ENCODE results near the gene CNTN1. TPM values are rescaled to one million over a fixed set of nuclear protein-coding genes. Genes with fewer than 3 reads are reported as not detected.

CNTN1 gene
- total RNA-seq, 1 donor from 2014 or later, result 0.73 TPM

GRCh38 chr12:40992158-40992557 is 299.9 kb downstream of the CNTN1 start:
- intact Hi-C loops (cut with DNase I), result no loop called here
- DNase-seq (ENCODE audit: missing footprints) (no peak), ATAC-seq (no peak)

DNA sequence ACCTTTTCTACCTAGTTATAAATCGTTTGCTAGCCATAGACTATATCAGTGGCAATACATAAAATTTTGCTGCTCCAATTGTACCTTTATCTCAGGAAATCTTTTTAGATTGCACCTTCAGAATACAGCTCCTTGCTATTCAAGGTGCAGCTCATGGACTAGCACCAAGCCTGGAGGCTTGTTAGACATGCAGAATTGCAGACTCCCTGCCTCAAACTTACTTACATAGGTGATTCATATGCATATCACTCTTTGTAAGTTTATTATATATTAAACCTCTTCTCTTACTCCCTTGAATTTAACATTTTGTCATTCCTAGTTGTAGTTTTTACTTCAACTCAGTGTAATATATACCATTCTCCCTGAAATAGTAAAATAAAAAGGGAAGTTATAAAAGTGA is 300.4 kb downstream of the CNTN1 start:
- no peak for DNase-seq (ENCODE audit: missing footprints)
- ATAC-seq, result no peak
- intact Hi-C loops (cut with DNase I), result no loop called here

DNA sequence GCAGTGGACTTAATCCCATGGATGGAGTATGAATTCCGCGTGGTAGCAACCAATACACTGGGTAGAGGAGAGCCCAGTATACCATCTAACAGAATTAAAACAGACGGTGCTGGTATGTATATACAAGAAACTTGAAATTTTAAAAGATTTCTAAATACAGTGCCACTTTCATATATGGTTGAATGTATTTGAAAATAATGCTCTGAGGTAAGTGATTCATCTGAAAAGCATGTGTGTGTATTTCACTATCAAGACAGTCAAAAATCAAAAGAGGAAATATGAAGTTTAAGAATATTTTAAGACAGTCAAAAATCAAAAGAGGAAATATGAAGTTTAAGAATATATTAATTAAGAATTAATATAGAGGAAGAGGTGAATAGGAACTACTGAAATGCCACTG is 300.9 kb downstream of the CNTN1 start:
- DNase-seq (ENCODE audit: missing footprints), result no peak
- intact Hi-C loops (cut with DNase I), result no loop called here
- no peak for ATAC-seq

- ATAC-seq, result no peak
- no peak for DNase-seq (ENCODE audit: missing footprints)
- intact Hi-C loops (cut with DNase I), result no loop called here
These were observed 303.9 kb downstream of the CNTN1 start for GRCh38 chr12:40996091-40996490.

- ATAC-seq (no peak), DNase-seq (ENCODE audit: missing footprints) (no peak)
- intact Hi-C loops (cut with DNase I), result no loop called here
These were observed 307.0 kb downstream of the CNTN1 start for GRCh38 chr12:40999210-40999609.

- DNase-seq (ENCODE audit: missing footprints) (no peak), ATAC-seq (no peak)
- intact Hi-C loops (cut with DNase I), result no loop called here
These were observed 316.2 kb downstream of the CNTN1 start for GRCh38 chr12:41008472-41008871.

DNA sequence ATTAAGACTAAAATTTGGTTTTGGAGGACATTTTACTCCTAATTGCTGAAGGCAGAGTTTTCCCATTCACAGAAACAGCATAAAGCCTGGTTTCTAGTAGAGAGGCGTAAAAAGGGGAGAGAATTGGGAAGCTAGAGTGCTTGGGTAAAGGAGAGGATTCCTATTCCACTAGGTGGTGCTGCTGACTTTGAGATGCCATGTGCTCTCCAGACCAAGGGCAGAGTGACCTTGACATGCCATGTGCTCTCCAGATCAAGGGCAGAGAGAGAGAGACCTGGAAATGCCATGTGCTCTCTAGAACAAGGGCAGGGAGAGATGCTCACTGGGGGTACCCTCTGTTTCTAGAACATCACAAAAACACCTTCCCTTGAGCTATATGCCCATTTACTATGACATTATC is 319.7 kb downstream of the CNTN1 start:
- intact Hi-C loops (cut with DNase I), result no loop called here
- ATAC-seq, result no peak
- DNase-seq (ENCODE audit: missing footprints), result no peak

DNA sequence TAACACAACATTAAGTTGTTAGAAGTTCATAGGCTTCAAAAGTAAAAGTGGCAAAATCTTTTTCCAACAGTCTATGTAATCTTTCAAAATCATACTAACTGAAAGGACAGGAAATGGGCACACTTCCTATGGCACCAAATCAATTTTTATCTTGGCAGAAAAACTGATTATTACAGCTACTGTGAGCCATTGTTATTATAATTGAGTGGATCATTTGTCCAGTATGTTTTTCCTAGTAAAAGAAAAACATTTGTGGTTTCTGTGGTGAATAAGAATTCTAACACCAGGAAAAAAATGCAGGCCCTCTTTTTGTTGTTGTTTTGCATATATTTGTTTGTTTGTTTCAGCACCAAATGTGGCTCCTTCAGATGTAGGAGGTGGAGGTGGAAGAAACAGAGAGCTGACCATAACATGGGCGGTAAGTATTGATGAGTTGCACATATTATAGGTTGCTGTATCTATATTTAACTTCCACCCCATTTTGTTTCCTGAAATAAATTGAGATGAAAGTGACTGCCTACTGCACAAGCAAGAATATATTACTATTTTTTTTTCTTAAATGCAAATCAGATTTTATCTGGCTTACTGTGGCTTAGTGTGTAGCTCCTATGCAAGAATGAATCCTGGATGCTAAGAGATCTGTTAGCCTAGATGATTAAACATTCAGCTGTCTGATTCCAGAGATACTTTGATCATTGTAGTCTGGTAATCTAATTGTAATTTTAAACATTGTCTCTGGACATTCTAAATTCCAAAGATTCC is 321.8 kb downstream of the CNTN1 start:
- DNase-seq (ENCODE audit: missing footprints), result no peak
- ATAC-seq, result no peak
- intact Hi-C loops (cut with DNase I), result no loop called here

DNA sequence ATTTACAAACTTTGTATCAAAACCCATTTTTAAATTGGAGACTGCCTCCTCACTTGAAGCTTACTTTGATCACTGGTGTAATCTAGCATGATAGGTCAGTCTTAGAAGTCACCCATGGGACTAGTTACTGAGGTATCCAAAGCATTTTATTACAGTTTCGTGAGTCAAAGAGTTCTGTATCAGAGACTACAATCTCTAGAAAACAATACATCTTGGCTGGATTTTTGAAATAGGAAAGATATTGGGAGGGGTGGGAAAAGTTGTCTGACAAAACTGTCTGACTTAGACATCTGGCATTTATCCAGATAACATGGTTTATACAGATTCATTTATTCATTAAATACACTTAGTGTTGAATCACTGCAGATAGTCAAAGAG is 322.4 kb downstream of the CNTN1 start:
- no peak for DNase-seq (ENCODE audit: missing footprints)
- intact Hi-C loops (cut with DNase I), result no loop called here
- no peak for ATAC-seq

DNA sequence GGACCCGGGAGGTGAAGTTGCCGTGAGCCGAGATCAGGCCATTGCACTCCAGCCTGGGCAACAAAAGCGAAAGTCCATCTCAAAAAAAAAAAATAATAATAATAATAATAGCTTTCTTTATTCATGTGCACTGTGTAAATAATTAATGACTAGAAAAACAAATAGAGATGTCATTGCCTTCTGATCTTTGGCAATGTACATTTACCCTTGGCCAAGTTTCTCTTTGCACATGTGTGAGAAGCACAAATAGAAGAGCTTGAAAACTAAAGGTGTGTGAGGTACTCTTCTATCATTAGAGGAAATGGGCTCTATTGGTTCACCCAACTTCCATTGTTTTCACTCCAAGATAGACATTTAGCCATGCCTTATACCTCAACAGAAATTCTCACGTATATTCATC is 325.8 kb downstream of the CNTN1 start:
- intact Hi-C loops (cut with DNase I), result no loop called here
- DNase-seq (ENCODE audit: missing footprints) (no peak), ATAC-seq (no peak)

GRCh38 chr12:41019461-41019860 is 327.2 kb downstream of the CNTN1 start:
- ATAC-seq (no peak), DNase-seq (ENCODE audit: missing footprints) (no peak)
- intact Hi-C loops (cut with DNase I), result no loop called here

GRCh38 chr12:41023836-41024235 is 331.6 kb downstream of the CNTN1 start:
- DNase-seq (ENCODE audit: missing footprints) (no peak), ATAC-seq (no peak)
- intact Hi-C loops (cut with DNase I), result no loop called here

- intact Hi-C loops (cut with DNase I), result no loop called here
These were observed 333.9 kb downstream of the CNTN1 start for GRCh38 chr12:41026151-41026550.

DNA sequence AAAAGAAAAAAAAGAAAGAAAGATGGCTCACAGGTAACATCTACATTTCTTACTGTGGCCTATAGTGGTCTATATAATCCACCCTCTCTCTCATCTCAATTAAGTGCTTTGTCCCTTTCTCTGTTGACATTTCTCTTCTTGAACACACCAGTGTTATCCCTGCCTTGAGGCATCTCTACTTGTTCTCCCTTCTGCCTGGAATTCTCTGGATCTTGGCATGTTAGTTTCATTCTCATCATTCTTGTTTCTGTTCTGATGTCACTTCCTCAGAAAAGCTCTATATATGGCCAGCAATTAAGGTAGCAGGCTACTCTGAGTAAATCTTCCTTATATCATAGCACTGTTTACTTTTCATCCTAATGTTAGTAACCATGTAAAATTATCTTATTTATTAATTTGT is 340.1 kb downstream of the CNTN1 start:
- ATAC-seq, result no peak
- DNase-seq (ENCODE audit: missing footprints), result no peak
- intact Hi-C loops (cut with DNase I), result no loop called here

More at GRCh38 chr12:41026151-41026550, 333.9 kb downstream of the CNTN1 start:
- ATAC-seq (no peak), DNase-seq (ENCODE audit: missing footprints) (no peak)

DNA sequence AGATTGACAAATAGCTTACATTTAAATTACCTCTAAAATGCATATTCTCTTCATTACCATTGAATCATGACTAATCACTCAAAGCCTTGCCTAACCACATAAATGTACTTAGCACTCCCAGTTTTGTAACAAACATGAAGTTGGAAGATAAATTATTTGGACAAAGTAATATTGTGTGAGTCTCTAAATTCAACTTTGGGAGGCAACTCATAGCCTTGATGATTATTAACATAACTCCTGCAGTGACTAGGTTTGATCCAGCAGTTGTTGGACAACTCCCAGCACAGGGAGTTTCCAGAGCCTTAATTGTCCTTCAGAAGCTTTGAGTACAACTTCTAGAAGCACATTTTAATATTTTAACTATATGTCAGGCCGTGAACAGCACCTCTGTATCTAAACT is 342.4 kb downstream of the CNTN1 start:
- no peak for DNase-seq (ENCODE audit: missing footprints)
- intact Hi-C loops (cut with DNase I), result no loop called here
- ATAC-seq, result no peak

GRCh38 chr12:41039461-41039860 is 347.2 kb downstream of the CNTN1 start:
- intact Hi-C loops (cut with DNase I), result no loop called here
- ATAC-seq, result no peak
- no peak for DNase-seq (ENCODE audit: missing footprints)

GRCh38 chr12:41045509-41045908 is 353.3 kb downstream of the CNTN1 start:
- intact Hi-C loops (cut with DNase I), result no loop called here
- no peak for ATAC-seq
- DNase-seq (ENCODE audit: missing footprints), result no peak

DNA sequence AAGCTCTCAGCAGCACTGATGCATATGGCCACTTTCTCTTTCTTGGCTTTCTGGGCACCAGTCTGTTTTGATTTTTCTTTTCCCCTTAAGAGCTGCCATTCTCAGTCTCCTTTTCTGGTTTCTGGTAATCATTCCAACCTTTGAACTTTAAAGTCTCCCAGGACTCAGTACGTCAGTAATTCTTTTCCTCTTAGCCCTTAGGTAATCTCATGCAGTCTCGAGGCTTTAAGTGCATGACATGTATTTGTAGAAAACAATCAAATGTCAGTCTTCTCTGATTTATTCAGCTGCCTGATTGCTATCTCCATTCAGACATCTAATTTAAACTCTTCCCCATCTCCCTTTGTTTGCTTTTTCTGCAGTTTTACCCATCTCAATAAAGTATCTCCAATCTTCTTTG is 356.8 kb downstream of the CNTN1 start:
- DNase-seq (ENCODE audit: missing footprints) (no peak), ATAC-seq (no peak)
- intact Hi-C loops (cut with DNase I), result no loop called here

DNA sequence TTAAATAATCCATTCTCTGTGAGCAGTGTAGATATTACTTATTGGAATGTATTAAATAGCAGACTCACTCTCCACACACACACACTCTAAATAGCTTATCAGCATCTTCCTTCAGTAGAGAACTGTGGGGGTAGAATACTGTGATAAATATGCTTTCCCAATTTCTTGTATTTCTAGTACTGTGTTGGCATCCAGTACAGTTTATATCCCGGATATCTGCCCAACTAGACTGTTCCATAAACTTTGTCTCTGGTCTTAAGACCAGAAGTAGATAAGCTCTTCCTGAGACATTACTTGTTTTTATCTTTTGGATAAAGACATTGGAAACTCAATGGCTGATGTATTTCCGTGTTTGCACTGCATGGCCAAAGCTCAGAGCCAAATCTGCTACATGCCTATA is 359.7 kb downstream of the CNTN1 start:
- no peak for ATAC-seq
- intact Hi-C loops (cut with DNase I), result no loop called here

GRCh38 chr12:41052441-41052840 is 360.2 kb downstream of the CNTN1 start:
- DNase-seq (ENCODE audit: missing footprints), result no peak
- no peak for ATAC-seq
- intact Hi-C loops (cut with DNase I), result no loop called here

More for the DNA sequence above, 359.7 kb downstream of the CNTN1 start:
- no peak for DNase-seq (ENCODE audit: missing footprints)

- ATAC-seq (no peak), DNase-seq (ENCODE audit: missing footprints) (no peak)
- intact Hi-C loops (cut with DNase I), result no loop called here
These were observed 360.8 kb downstream of the CNTN1 start for GRCh38 chr12:41053046-41053445.
